ENCODE results near the gene BOLA3. TPM values are rescaled to one million over a fixed set of nuclear protein-coding genes. Genes with fewer than 3 reads are reported as not detected.
A peak's percentile ranks its signal among the peaks of the same experiment; 100 is the strongest.

Gene BOLA3
- total and polyA plus RNA-seq, 10 donors: 12.6 to 41.4 (median 23.7) TPM

DNA sequence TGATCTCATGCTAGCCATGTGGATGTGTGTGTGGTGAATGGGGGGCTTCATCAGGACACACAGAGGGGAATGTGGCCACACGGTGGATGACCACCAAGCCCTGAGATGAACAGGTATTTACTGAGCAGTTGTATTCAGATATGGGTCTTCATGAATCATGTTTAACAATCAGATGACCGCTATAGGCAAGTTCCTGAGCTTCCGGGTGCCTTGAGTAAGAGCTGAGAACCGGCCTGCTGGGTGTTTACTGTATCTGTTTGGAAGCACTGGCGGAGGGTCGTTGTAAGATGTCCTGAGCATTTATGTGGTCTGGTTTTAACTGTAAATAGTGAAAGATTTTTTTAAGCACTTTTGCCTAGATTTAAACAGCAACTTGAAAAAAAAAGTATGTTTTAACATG lies 43.9 kb downstream of the BOLA3 start:
- H3K4me3 ChIP-seq: no peak overlapping the region
- peaks cover 0 to 75% (median 44%) of the 10 kb centered on the region in 6 donors for H3K36me3 ChIP-seq
- 86 to 92% (median 91%) methylated on average over 6 of the region's 6 CpGs for WGBS, 5 donors
- TF ChIP-seq POLR2A (IDR thresholded peaks at IDR 0.05) (no peak), POLR2AphosphoS5 (IDR thresholded peaks at IDR 0.05) (no peak), CTCF (IDR thresholded peaks at IDR 0.05 in 8 of 11, conservative IDR thresholded peaks at IDR 0.05 in 3 of 11) (no peak)
- H3K9me3 ChIP-seq: no peaks in the 10 kb centered on the region
- no peaks in the 10 kb centered on the region for H3K4me1 ChIP-seq
- DNase-seq: no peak
- H3K27ac ChIP-seq: no peak overlapping the region
- intact Hi-C loops (cut with DNase I; ENCODE audit: low total_unique reads): no loop called here
- no peaks in the 10 kb centered on the region for H3K27me3 ChIP-seq (replicated peaks in 1 of 7)

GRCh38 chr2:74102516-74102915 lies 45.2 kb downstream of the BOLA3 start:
- Histone ChIP-seq H3K27ac (no peak overlapping the region), H3K4me1 (no peaks in the 10 kb centered on the region), H3K4me3 (no peak overlapping the region), H3K9me3 (no peaks in the 10 kb centered on the region), H3K27me3 (replicated peaks in 1 of 7) (no peaks in the 10 kb centered on the region), H3K36me3 (peaks cover 0 to 80% (median 47%) of the 10 kb centered on the region in 6 donors)
- WGBS, 5 donors: 92 to 98% (median 95%) methylated on average over 12 to 14 of the region's 14 CpGs
- TF ChIP-seq POLR2AphosphoS5 (IDR thresholded peaks at IDR 0.05): no peak
- no peak for TF ChIP-seq CTCF (IDR thresholded peaks at IDR 0.05 in 8 of 11, conservative IDR thresholded peaks at IDR 0.05 in 3 of 11)
- TF ChIP-seq POLR2A (IDR thresholded peaks at IDR 0.05): no peak
- DNase-seq: no peak
- intact Hi-C loops (cut with DNase I; ENCODE audit: low total_unique reads): no loop called here

- no peak for DNase-seq
- intact Hi-C loops (cut with DNase I; ENCODE audit: low total_unique reads): no loop called here
- Histone ChIP-seq H3K4me3 (no peak overlapping the region), H3K36me3 (peaks cover 0 to 86% (median 49%) of the 10 kb centered on the region in 6 donors), H3K9me3 (no peaks in the 10 kb centered on the region), H3K27me3 (replicated peaks in 1 of 7) (no peaks in the 10 kb centered on the region), H3K4me1 (no peaks in the 10 kb centered on the region), H3K27ac (no peak overlapping the region)
- WGBS, 5 donors: 89 to 95% (median 93%) methylated on average over 37 to 39 of the region's 39 CpGs
- TF ChIP-seq CTCF (IDR thresholded peaks at IDR 0.05 in 8 of 11, conservative IDR thresholded peaks at IDR 0.05 in 3 of 11) (no peak), POLR2AphosphoS5 (IDR thresholded peaks at IDR 0.05) (peak in 1 of 3 donors; percentile 46), POLR2A (IDR thresholded peaks at IDR 0.05) (no peak)
Measured at GRCh38 chr2:74101574-74102300, 46.0 kb downstream of the BOLA3 start.

- DNase-seq: no peak
- no peaks in the 10 kb centered on the region for H3K9me3 ChIP-seq
- 91 to 97% (median 95%) methylated on average over 22 to 25 of the region's 25 CpGs for WGBS, 5 donors
- intact Hi-C loops (cut with DNase I; ENCODE audit: low total_unique reads): no loop called here
- H3K27me3 ChIP-seq (replicated peaks in 1 of 7): no peaks in the 10 kb centered on the region
- peaks cover 0 to 98% (median 56%) of the 10 kb centered on the region in 6 donors for H3K36me3 ChIP-seq
- H3K4me3 ChIP-seq: no peak overlapping the region
- TF ChIP-seq CTCF (IDR thresholded peaks at IDR 0.05 in 8 of 11, conservative IDR thresholded peaks at IDR 0.05 in 3 of 11) (no peak), POLR2AphosphoS5 (IDR thresholded peaks at IDR 0.05) (no peak), POLR2A (IDR thresholded peaks at IDR 0.05) (no peak)
- H3K4me1 ChIP-seq: no peaks in the 10 kb centered on the region
- H3K27ac ChIP-seq: no peak overlapping the region
Measured at GRCh38 chr2:74100254-74101216, 47.2 kb downstream of the BOLA3 start.
